ENCODE measurements around the gene TBCK. TPM values are rescaled to one million over a fixed set of nuclear protein-coding genes. Genes with fewer than 3 reads are reported as not detected.

TBCK gene
- total and polyA plus RNA-seq, 9 of the 15 experiments (the other 6 are each of a cell fraction or from before 2014, with no cell fraction given), result 5.3 to 26.6 (median 16.2) TPM

- no peak for TF ChIP-seq ZFP30 (CRISPR knock-in tag; IDR thresholded peaks at IDR 0.05; ENCODE audit: borderline replicate concordance)
- TF ChIP-seq FOS (IDR thresholded peaks at IDR 0.05; ENCODE audit: extremely low read depth, insufficient read length), result no peak
- no peak for TF ChIP-seq CTBP1 (IDR thresholded peaks at IDR 0.05; ENCODE audit: borderline replicate concordance)
- TF ChIP-seq MAFG (tag; conservative IDR thresholded peaks at IDR 0.05), result no peak
- TF ChIP-seq SMARCA4 (IDR thresholded peaks at IDR 0.05), result no peak
Observed at GRCh38 chr4:106058921-106059320, 257.1 kb downstream of the TBCK start (continued).

- H4K20me1 ChIP-seq (replicated peaks; ENCODE audit: control insufficient read depth, insufficient read depth, low read length), result no peaks in the 10 kb centered on the region
- no peaks in the 10 kb centered on the region for H3K27me3 ChIP-seq (ENCODE audit: control insufficient read depth in 2 of 2, insufficient read depth in 2 of 2, low read length in 2 of 2)
- BruUV-seq (replicated peaks), result no TSS peak
- no peak overlapping the region for H2AFZ ChIP-seq (ENCODE audit: low read depth, low read length)
- ChIA-PET POLR2A (no interaction called here), CTCF (ENCODE audit: low intra/inter-chr PET ratio) (no interaction called here)
- no peak overlapping the region for H3K4me2 ChIP-seq (ENCODE audit: insufficient read depth, low read length)
- H3K9me1 ChIP-seq (ENCODE audit: control insufficient read depth, insufficient read depth, low read length), result no peaks in the 10 kb centered on the region
- TF ChIP-seq YBX1 (IDR thresholded peaks at IDR 0.05) (no peak), NR1H2 (CRISPR knock-in tag; IDR thresholded peaks at IDR 0.05) (no peak), ZNF253 (CRISPR knock-in tag; conservative IDR thresholded peaks at IDR 0.05) (no peak), XRCC4 (IDR thresholded peaks at IDR 0.05; ENCODE audit: extremely low read depth, insufficient read depth, insufficient read length) (no peak), ZNF785 (CRISPR knock-in tag; IDR thresholded peaks at IDR 0.05) (no peak)
- intact Hi-C loops (cut with micrococcal nuclease), result no loop called here
- no peaks in the 10 kb centered on the region for H3K79me2 ChIP-seq (ENCODE audit: control insufficient read depth, insufficient read depth, low read length)
- H3K4me3 ChIP-seq, result no peak overlapping the region
- no peak overlapping the region for H3K9ac ChIP-seq (ENCODE audit: insufficient read depth in 1 of 2, low read depth in 2 of 2, low read length in 2 of 2)
- H3K4me1 ChIP-seq (replicated peaks in 1 of 2; ENCODE audit: control insufficient read depth in 2 of 2, insufficient read depth in 2 of 2, low read length in 2 of 2), result no peaks in the 10 kb centered on the region
- no peaks in the 10 kb centered on the region for H3K9me3 ChIP-seq (replicated peaks; ENCODE audit: control insufficient read depth, insufficient read depth, low read depth, low read length)
- DNase-seq (ENCODE audit: extremely low read depth in 1 of 4, low spot score in 3 of 4), result no peak
- no peak overlapping the region for H3K27ac ChIP-seq (ENCODE audit: extremely low read depth, low read depth, low read length)
- no peaks in the 10 kb centered on the region for H3K36me3 ChIP-seq (ENCODE audit: control insufficient read depth, insufficient read depth, low read length)
- in situ Hi-C loops (cut with MboI), result no loop called here
- ATAC-seq, result no peak
- FAIRE-seq, result no peak
Observed at GRCh38 chr4:106056914-106057313, 259.1 kb downstream of the TBCK start.

All from K562 (cell line).